Upper lobe of left lung (tissue), 4 donors: ENCODE measurements around the gene RALGAPA2.

Experiments
- POLR2A ChIP-seq, 4 donors: fragments of 450-650 bp; IDR thresholded peaks; one replicate each; pipeline ENCODE4 v1.5.1; 2016 to 2017; ENCODE audit warnings: antibody characterized with exemption in 4 of 4, mild to moderate bottlenecking in 2 of 4
- POLR2AphosphoS5 ChIP-seq, 2 donors: sonication (generic); formaldehyde crosslinking; IDR thresholded peaks; one replicate each; pipeline ENCODE4 v1.5.1; 2017; ENCODE audit warnings: antibody characterized with exemption in 2 of 2
- TF ChIP-seq, protein P1 (sequence below), 6 experiments: fragments of 450-650 bp in 4 of 6; fragments of 200-600 bp in 2 of 6; sonication (generic) in 2 of 6; IDR thresholded peaks; one replicate each; pipeline ENCODE4 v1.5.1; 2016 to 2019; ENCODE audit warnings: antibody characterized with exemption in 6 of 6

DNA sequence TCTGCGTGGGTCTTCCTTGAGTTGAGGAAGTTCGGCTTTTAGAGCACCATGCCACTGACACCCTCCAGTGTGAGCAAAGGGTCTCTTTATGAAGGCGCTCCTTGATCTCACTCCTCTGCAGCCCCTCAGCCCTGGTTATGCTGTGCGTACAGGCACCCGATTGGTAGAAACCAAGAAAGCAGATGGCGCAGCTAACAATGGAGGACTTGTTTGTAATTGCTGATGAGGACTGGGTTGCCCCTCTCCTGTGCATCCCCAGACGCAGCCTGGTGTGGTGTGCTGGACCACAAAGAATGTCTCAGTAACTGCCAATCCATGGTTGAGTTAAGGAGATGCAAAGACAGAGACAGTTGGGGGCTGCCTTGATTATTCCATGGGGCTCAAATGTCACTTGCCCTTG is 314.3 kb downstream of the RALGAPA2 start:
- TF ChIP-seq, protein P1, sequence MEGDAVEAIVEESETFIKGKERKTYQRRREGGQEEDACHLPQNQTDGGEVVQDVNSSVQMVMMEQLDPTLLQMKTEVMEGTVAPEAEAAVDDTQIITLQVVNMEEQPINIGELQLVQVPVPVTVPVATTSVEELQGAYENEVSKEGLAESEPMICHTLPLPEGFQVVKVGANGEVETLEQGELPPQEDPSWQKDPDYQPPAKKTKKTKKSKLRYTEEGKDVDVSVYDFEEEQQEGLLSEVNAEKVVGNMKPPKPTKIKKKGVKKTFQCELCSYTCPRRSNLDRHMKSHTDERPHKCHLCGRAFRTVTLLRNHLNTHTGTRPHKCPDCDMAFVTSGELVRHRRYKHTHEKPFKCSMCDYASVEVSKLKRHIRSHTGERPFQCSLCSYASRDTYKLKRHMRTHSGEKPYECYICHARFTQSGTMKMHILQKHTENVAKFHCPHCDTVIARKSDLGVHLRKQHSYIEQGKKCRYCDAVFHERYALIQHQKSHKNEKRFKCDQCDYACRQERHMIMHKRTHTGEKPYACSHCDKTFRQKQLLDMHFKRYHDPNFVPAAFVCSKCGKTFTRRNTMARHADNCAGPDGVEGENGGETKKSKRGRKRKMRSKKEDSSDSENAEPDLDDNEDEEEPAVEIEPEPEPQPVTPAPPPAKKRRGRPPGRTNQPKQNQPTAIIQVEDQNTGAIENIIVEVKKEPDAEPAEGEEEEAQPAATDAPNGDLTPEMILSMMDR (IDR thresholded peaks at IDR 0.05) = no peak
- TF ChIP-seq POLR2A (IDR thresholded peaks at IDR 0.05) (no peak), POLR2AphosphoS5 (IDR thresholded peaks at IDR 0.05) (no peak)
